Osteocyte (in vitro differentiated cells): Measurements from ENCODE around the gene ANKRD29. TPM values are rescaled to one million over a fixed set of nuclear protein-coding genes. Genes with fewer than 3 reads are reported as not detected.

Experiments used
- DNase-seq: peaks from one replicate; pipeline ENCODE4 v3.0.0; 2021; ENCODE audit warnings: mixed read lengths; ENCODE audit not compliant: unreplicated experiment; ENCODE audit errors: extremely low spot score
- H3K27ac Mint-ChIP-seq: one replicate; pipeline ENCODE4 v1.8.0; 2021; ENCODE audit warnings: mild to moderate bottlenecking, mixed read lengths; ENCODE audit not compliant: unreplicated experiment
- H3K27me3 Mint-ChIP-seq: one replicate; pipeline ENCODE4 v1.8.0; 2021; ENCODE audit warnings: mixed read lengths; ENCODE audit not compliant: unreplicated experiment
- H3K36me3 Mint-ChIP-seq: one replicate; pipeline ENCODE4 v1.8.0; 2021; ENCODE audit warnings: mixed read lengths; ENCODE audit not compliant: unreplicated experiment
- H3K4me1 Mint-ChIP-seq: one replicate; pipeline ENCODE4 v1.8.0; 2021; ENCODE audit warnings: mixed read lengths; ENCODE audit not compliant: unreplicated experiment
- H3K4me3 Mint-ChIP-seq: one replicate; pipeline ENCODE4 v1.8.0; 2021; ENCODE audit warnings: mild to moderate bottlenecking, moderate library complexity, mixed read lengths; ENCODE audit not compliant: unreplicated experiment
- H3K9me3 Mint-ChIP-seq: one replicate; pipeline ENCODE4 v1.8.0; 2021; ENCODE audit warnings: mixed read lengths; ENCODE audit not compliant: unreplicated experiment
- total RNA-seq: library from RNA; stranded (reverse); gene quantifications from 2 replicates; pipeline ENCODE4 v1.2.1, GENCODE V29; 2021
- TF ChIP-seq, protein P1 (sequence below): fragments of 200-600 bp; sonication (generic); IDR thresholded peaks from 2 replicates; pipeline ENCODE4 v1.5.0; 2021; ENCODE audit warnings: antibody characterized with exemption, mild to moderate bottlenecking, moderate library complexity

ANKRD29 gene
- total RNA-seq, 1 donor from 2014 or later: not detected

DNA sequence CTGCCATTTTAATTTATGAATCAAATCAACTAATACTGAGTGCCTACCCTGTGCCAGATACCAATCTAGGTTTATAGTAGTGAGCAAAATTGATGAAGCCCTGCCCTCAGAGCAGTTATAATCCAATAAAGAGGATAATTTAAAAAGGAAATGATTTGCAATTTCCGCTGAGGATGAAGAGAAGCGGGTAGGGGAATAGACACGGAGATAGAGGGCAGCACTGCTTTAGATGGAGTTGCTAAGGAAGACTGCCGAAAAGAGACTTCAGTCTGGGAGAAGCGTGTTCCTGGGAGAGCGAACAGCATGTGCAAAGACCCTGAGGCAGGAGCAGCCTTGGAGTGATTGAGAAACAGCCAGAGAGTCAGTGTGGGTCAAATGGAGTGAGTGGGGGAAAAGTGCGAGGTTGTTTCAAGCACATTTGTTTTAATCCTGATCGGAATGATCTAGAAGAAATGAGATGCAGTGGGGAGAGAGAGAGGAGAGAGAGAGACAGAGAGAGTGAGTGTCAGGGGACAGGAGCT is 38.9 kb upstream of the ANKRD29 start:
- DNase-seq: no peak
- Mint-ChIP-seq H3K27ac (no peak overlapping the region), H3K27me3 (peaks cover 44% of the 10 kb centered on the region), H3K9me3 (no peaks in the 10 kb centered on the region), H3K4me3 (no peak overlapping the region), H3K4me1 (no peaks in the 10 kb centered on the region), H3K36me3 (no peaks in the 10 kb centered on the region)
- TF ChIP-seq, protein P1, sequence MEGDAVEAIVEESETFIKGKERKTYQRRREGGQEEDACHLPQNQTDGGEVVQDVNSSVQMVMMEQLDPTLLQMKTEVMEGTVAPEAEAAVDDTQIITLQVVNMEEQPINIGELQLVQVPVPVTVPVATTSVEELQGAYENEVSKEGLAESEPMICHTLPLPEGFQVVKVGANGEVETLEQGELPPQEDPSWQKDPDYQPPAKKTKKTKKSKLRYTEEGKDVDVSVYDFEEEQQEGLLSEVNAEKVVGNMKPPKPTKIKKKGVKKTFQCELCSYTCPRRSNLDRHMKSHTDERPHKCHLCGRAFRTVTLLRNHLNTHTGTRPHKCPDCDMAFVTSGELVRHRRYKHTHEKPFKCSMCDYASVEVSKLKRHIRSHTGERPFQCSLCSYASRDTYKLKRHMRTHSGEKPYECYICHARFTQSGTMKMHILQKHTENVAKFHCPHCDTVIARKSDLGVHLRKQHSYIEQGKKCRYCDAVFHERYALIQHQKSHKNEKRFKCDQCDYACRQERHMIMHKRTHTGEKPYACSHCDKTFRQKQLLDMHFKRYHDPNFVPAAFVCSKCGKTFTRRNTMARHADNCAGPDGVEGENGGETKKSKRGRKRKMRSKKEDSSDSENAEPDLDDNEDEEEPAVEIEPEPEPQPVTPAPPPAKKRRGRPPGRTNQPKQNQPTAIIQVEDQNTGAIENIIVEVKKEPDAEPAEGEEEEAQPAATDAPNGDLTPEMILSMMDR: no peak

GRCh38 chr18:23701017-23701416 is 38.3 kb upstream of the ANKRD29 start:
- TF ChIP-seq, protein P1: no peak
- no peaks in the 10 kb centered on the region for H3K4me1 Mint-ChIP-seq
- no peak for DNase-seq
- no peak overlapping the region for H3K4me3 Mint-ChIP-seq
- no peak overlapping the region for H3K27ac Mint-ChIP-seq
- H3K36me3 Mint-ChIP-seq: no peaks in the 10 kb centered on the region
- no peaks in the 10 kb centered on the region for H3K9me3 Mint-ChIP-seq
- H3K27me3 Mint-ChIP-seq: peaks cover 44% of the 10 kb centered on the region

DNA sequence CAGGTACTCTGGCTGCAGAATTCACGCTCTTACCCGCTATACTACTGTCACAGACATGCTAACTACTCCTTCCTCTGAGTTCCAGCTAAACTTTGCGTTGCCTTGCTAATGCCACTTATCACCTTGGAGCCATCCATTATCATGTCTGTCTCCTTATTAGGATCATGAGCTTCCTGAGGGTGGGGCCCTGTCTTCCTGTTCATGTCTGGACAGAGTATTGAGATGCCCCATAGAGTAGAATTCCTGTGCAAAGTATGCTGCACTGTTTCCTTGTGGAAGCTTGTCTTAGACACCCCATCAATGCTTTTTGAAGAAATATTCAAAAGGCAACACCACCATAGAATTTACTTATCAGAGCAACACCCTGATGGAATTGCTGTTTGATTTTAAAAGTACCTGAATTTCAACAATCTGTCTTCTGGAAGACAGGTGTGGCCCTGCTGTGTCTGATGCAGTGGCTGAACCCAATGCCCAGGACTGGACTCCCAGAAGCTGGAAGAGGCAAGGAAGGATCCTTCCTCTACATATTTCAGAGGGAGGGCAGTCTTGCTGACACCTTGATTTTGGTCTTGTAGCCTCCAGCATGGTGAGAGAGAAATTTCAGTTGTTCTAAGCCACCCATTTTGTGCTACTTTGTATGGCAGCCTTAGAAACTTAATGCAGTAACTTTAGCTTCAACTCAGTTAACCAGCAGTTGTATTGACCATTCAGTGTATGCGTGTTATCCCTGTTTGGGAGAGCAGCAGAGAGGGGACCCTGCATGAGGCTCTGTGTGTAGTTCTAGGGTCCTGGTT is 32.1 kb upstream of the ANKRD29 start:
- no peak overlapping the region for H3K27ac Mint-ChIP-seq
- H3K9me3 Mint-ChIP-seq: no peaks in the 10 kb centered on the region
- TF ChIP-seq, protein P1: no peak
- H3K36me3 Mint-ChIP-seq: no peaks in the 10 kb centered on the region
- peaks cover 7% of the 10 kb centered on the region for H3K4me1 Mint-ChIP-seq
- no peak overlapping the region for H3K4me3 Mint-ChIP-seq
- no peak for DNase-seq
- peaks cover 14% of the 10 kb centered on the region for H3K27me3 Mint-ChIP-seq

DNA sequence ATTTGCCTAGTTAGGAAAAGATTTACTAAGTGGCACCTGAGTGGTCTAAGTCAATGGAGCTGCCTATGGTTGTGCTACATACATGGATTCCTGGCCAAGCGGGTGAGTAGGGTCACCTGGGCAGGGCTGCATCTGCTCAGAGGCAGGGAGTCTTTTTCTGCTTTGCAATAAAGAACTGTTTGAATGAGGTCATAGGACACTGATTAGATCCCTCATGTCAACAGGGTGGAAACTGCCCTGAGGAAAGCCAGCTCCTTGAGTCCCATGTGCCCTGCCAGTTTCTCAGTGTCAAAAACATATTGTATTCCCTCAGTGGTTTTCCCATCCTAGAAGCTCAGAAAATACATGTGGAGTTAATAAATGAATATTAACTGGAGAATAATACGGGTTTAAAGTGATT is 31.1 kb upstream of the ANKRD29 start:
- Mint-ChIP-seq H3K27me3 (peaks cover 17% of the 10 kb centered on the region), H3K9me3 (no peaks in the 10 kb centered on the region), H3K36me3 (no peaks in the 10 kb centered on the region), H3K4me3 (no peak overlapping the region), H3K27ac (no peak overlapping the region), H3K4me1 (peaks cover 10% of the 10 kb centered on the region)
- TF ChIP-seq, protein P1: no peak
- no peak for DNase-seq

DNA sequence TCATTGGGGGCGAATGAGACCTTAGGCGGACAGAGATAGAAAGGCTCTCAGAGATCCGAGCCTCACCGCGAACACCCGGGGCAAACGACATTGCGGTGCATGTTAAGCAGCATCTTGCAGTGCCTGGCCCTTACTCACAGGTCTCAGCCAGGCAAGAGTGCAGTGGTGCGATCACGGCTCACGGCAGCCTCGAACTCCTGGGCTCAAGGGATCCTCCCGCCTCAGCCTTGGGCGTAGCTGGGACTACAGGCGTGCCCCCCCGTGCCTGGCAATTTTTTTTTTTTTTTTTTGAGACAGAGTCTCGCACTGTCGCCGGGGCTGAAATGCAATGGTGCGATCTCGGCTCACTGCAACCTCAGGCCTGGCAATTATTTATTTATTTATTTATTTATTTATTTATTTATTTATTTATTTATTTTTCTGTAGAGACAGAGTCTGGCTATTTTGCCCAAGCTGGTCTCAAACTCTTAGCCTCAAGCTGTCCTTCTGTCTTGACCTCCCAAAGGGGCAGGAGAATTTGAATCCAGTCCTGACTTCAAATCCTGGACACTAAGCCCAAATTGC is 27.9 kb upstream of the ANKRD29 start:
- Mint-ChIP-seq H3K36me3 (no peaks in the 10 kb centered on the region), H3K27me3 (peaks cover 42% of the 10 kb centered on the region), H3K4me1 (peaks cover 11% of the 10 kb centered on the region), H3K27ac (no peak overlapping the region), H3K9me3 (no peaks in the 10 kb centered on the region), H3K4me3 (peak overlapping the region; percentile 17)
- TF ChIP-seq, protein P1: no peak
- DNase-seq: no peak
